HG03432 (cell line): Measurements from ENCODE around the gene MAU2.

Experiments used
- ATAC-seq: cut with Tn5 transposase; IDR thresholded peaks from one replicate; pipeline ENCODE4 v1.9.1; 2021; ENCODE audit warnings: mild to moderate bottlenecking, moderate library complexity; ENCODE audit not compliant: unreplicated experiment

The MAU2 gene

DNA sequence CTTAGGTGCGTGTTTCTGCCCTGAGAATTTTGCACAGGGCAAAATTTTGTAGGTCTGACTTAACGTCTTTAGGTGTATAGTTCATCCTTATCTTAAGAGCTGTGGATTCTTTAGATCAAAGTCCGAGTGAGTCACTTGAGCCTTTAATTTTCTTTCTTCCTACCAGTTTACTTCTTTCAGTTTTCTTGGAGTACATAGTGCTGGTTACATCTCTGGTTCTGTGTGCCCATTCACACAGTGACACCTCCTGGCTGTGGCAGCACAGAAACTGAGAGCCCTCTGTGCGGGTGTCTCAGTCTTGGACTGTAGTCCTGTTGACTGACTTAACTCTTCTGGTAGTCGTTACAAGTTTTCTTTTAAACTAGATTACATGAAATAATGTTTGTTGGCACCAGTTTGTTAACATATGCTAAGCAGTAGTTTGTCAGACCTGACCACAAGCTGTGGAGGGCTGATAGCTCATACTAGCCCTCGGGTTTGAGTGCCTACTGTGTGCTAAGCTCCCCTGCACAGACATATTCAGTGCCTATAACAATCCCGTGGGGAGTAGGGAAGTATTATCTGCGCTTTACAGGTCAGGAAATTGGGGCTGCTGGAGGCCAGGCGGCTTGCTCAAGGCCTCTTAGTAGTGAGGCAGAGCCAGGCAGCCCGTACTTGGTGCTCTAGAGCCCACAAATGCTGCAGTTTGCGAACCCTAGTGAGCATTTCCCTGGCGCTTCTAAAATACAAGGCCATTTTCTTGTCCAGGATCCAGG, 86.4 kb downstream of the MAU2 start:
- ATAC-seq = peak; percentile 26

GRCh38 chr19:19407633-19407930, 87.0 kb downstream of the MAU2 start:
- no peak for ATAC-seq
